Right ventricle myocardium superior (tissue), 1 donor: ENCODE results near the gene LRMDA. TPM values are rescaled to one million over a fixed set of nuclear protein-coding genes. Genes with fewer than 3 reads are reported as not detected.
"Not testable (repeated sequence)": the region's sequence is repeated elsewhere in the genome, so short reads cannot be mapped to it uniquely, and the experiment has no call there.

Experiments used
- ATAC-seq: fragments of 200-7000 bp; cut with Tn5 transposase; one replicate; pipeline ENCODE4 v1.9.1; 2020; ENCODE audit warnings: mild to moderate bottlenecking; ENCODE audit not compliant: poor library complexity
- DNase-seq: peaks from one replicate; pipeline ENCODE4 v3.0.0-alpha.2; 2020
- intact Hi-C: fragments of 100-400 bp; cut with DNase I; formaldehyde crosslinking; loops from one replicate; pipeline ENCODE4 v1.11.2; 2022
- total RNA-seq: library from RNA; stranded (reverse); fragmentation: NEBNext Ultra II Directional; extraction: Animal tissue kit (Norgen Biotek cat#: 25700); gene quantifications from one replicate; pipeline ENCODE4 v1.2.1, GENCODE V29; 2021
- donor health status: DM: no; HTN: yes; CAD: no; lungs with severe emphysema.

The LRMDA gene
- total RNA-seq, 1 donor from 2014 or later = 26.3 TPM

- no peak for DNase-seq
- intact Hi-C loops = no loop called here
- no peak for ATAC-seq
Measured at GRCh38 chr10:75582102-75582501, 150.7 kb downstream of the LRMDA start.

GRCh38 chr10:75585294-75585693 lies 153.9 kb downstream of the LRMDA start:
- no peak for ATAC-seq
- intact Hi-C loops = no loop called here

GRCh38 chr10:75586814-75587213 lies 155.4 kb downstream of the LRMDA start:
- intact Hi-C loops = no loop called here
- DNase-seq (no peak), ATAC-seq (no peak)

More at GRCh38 chr10:75585294-75585693, 153.9 kb downstream of the LRMDA start:
- DNase-seq = no peak

GRCh38 chr10:75588031-75588430 lies 156.6 kb downstream of the LRMDA start:
- intact Hi-C loops = no loop called here
- DNase-seq (no peak), ATAC-seq (no peak)

GRCh38 chr10:75589895-75590654 lies 158.7 kb downstream of the LRMDA start:
- ATAC-seq (no peak), DNase-seq (no peak)
- intact Hi-C loops = no loop called here

- peak; percentile 38 for ATAC-seq
- intact Hi-C loops = no loop called here
Measured at GRCh38 chr10:75592151-75592787, 160.8 kb downstream of the LRMDA start.

GRCh38 chr10:75592791-75593643 lies 161.6 kb downstream of the LRMDA start:
- DNase-seq = no peak
- peak; percentile 27 for ATAC-seq
- intact Hi-C loops = no loop called here

More at GRCh38 chr10:75592151-75592787, 160.8 kb downstream of the LRMDA start:
- no peak for DNase-seq

GRCh38 chr10:75593692-75594556 lies 162.5 kb downstream of the LRMDA start:
- no peak for ATAC-seq
- intact Hi-C loops = no loop called here

GRCh38 chr10:75596930-75597620 lies 165.7 kb downstream of the LRMDA start:
- ATAC-seq (no peak), DNase-seq (no peak)
- intact Hi-C loops = no loop called here

More at GRCh38 chr10:75593692-75594556, 162.5 kb downstream of the LRMDA start:
- no peak for DNase-seq

GRCh38 chr10:75597773-75598440 lies 166.5 kb downstream of the LRMDA start:
- ATAC-seq = no peak
- intact Hi-C loops = no loop called here

GRCh38 chr10:75598998-75599397 lies 167.6 kb downstream of the LRMDA start:
- DNase-seq = no peak
- intact Hi-C loops = no loop called here
- no peak for ATAC-seq

More at GRCh38 chr10:75597773-75598440, 166.5 kb downstream of the LRMDA start:
- DNase-seq = no peak

GRCh38 chr10:75599875-75600648 lies 168.6 kb downstream of the LRMDA start:
- intact Hi-C loops = no loop called here
- DNase-seq (no peak), ATAC-seq (no peak)

- DNase-seq = no peak
- intact Hi-C loops = no loop called here
- ATAC-seq = no peak
Measured at GRCh38 chr10:75600833-75601232, 169.4 kb downstream of the LRMDA start.

- ATAC-seq (no peak), DNase-seq (no peak)
- intact Hi-C loops = no loop called here
Measured at GRCh38 chr10:75602341-75602740, 170.9 kb downstream of the LRMDA start.

- DNase-seq = no peak
- peak; percentile 16 for ATAC-seq
- intact Hi-C loops = no loop called here
Measured at GRCh38 chr10:75605096-75605495, 173.7 kb downstream of the LRMDA start.

- intact Hi-C loops, ATAC-seq, DNase-seq: not testable (repeated sequence)
Measured at GRCh38 chr10:75605795-75606194, 174.4 kb downstream of the LRMDA start.
